HS-5 (cell line): Measurements from ENCODE around the gene GANC.
A peak's percentile ranks its signal among the peaks of the same experiment; 100 is the strongest.
"Not testable (repeated sequence)": the region's sequence is repeated elsewhere in the genome, so short reads cannot be mapped to it uniquely, and the experiment has no call there.

Source experiments
- DNase-seq: peaks from one replicate; pipeline ENCODE4 v3.0.0-alpha.2; 2012; ENCODE audit warnings: low read depth

GANC gene

DNA sequence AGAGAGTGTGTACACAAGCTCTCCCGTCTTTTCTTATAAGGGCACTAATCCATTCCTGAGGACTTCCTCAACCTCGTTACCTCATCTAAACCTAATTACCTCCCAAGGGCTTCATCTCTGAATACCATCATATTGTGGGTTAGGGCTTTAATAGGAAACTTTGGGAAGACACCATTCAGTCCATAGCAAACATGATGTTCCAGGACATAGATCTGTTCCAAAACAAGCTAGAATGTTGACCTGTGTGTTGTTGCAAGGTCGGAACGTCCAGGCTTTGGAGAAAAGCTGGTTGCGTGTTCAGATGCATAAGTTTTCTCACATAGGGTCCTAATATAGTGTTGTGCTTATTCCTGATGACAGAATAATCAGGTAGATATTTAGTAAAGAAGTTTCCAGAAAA, 9.9 kb downstream of the GANC start:
- DNase-seq = no peak

- no peak for DNase-seq
Observed at GRCh38 chr15:42283671-42284070, 10.7 kb downstream of the GANC start.

GRCh38 chr15:42284551-42284950, 11.6 kb downstream of the GANC start:
- DNase-seq = no peak

GRCh38 chr15:42285034-42285433, 12.0 kb downstream of the GANC start:
- no peak for DNase-seq

DNA sequence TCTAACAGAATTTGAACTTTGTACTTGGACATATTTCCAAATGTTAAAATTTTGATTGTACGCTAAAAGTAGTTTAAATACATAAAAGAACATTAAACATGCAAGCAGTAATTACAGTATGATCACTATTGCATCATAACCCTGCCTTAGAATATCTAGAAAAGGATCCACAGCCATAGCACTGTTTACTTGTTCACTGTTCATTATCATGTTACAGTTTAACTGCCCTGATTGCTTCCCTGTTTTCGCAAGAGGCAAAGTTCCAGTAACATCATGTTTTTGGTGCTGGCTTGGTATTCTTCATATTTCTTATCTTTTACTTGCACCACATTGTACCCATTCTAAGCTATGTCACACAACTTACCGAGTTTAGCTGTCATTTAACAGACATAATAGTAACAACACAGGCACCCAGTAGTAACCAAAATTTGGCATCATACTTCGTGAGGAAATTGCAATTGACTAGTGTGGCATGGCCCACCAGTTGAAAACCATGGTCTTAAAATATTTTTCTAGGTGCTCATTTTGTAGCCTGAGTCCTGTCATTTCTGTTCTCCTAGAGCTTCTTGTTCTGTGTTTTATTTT, 13.5 kb downstream of the GANC start:
- DNase-seq = no peak

DNA sequence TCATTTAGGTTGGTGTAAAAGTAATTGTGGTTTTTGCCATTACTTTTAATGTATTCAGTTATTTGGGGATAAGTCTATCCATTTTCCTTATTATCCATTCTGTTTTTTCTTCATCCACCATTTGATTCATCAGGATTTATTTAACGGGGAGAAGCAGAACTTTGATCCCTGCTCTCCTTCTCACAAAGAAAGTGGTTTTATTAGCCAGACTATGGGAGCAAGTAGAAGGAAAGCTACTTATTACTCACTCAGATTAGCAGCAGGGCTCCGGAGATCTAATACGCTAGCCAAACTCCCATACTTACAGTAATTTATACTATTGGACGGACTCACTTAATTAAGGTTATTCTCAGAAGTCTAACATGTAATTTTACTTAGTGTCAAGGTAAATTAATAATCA, 14.9 kb downstream of the GANC start:
- no peak for DNase-seq

GRCh38 chr15:42289166-42289565, 16.2 kb downstream of the GANC start:
- no peak for DNase-seq

DNA sequence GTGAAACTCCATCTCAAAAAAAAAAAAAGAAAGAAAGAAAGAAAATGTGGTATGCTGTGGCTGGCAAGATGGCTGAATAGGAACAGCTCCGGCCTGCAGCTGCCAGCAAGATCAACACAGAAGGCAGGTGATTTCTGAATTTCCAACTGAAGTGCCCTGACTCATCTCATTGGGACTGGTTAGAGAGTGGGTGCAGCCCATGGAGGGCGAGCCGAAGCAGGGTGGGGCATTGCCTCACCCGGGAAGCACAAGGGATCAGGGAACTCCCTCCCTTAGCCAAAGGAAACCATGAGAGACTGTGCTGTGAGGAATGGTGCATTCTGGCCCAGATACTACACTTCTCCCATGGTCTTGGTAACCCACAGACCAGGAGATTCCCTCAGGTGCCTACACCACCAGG, 28.0 kb downstream of the GANC start:
- DNase-seq = not testable (repeated sequence)

GRCh38 chr15:42306681-42307080, 33.7 kb downstream of the GANC start:
- no peak for DNase-seq

DNA sequence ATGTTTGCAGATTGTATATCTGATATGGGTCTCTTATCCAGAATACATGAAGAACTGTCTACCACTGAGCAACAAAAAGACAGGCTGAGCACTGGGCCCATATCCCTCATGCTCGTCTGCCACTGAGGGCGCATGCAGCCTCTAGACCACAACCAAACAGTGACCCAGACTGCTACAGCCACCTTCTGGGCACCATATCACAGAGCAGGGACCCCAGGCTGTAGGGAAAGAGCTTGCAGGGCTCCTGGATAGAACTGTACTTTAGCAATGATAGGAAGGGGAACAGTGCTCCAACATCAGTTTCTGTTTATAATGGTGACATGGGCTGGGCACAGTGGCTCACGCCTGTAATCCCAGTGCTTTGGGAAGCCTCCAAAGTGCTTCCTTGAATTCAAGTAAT, 40.5 kb downstream of the GANC start:
- no peak for DNase-seq

- no peak for DNase-seq
Observed at GRCh38 chr15:42314818-42315217, 41.8 kb downstream of the GANC start.

DNA sequence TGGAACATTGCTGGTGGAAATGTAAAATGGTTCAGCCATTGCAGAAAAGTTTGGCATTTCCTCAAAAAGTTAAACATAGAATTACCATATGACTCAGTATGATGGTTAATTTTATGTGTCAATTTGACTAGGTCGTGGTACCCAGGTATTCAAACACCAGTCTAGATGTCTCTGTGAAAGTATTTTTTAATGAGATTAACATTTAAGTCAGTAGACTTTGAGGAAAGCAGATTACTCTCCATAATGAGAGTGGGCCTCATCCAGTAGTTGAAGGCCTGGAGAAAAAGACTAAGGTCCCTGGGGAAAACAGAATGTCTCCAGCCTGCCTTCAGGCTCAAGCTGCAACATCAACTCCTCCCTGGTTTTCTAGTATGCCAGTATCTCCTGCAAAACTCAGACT, 42.5 kb downstream of the GANC start:
- DNase-seq = no peak

- not testable (repeated sequence) for DNase-seq
Observed at GRCh38 chr15:42316282-42316805, 43.3 kb downstream of the GANC start.

DNA sequence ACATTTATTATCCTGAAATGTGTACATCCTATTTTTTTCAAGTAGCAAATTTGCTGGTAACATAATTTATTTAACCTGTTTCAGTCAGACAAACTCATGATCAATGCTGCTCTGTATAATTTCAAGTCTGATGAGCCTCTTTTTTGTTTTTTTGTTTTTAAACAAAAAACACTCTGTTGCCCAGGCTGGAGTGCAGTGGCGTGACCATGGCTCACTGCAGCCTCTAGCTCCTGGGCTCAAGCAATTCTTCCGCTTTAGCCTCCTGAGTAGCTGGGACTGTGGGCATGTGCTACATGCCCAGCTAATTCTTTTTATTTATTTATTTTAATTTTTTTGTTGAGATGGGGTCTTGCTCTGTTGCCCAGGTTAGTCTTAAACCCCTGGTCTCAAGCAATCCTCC, 46.2 kb downstream of the GANC start:
- DNase-seq = no peak

DNA sequence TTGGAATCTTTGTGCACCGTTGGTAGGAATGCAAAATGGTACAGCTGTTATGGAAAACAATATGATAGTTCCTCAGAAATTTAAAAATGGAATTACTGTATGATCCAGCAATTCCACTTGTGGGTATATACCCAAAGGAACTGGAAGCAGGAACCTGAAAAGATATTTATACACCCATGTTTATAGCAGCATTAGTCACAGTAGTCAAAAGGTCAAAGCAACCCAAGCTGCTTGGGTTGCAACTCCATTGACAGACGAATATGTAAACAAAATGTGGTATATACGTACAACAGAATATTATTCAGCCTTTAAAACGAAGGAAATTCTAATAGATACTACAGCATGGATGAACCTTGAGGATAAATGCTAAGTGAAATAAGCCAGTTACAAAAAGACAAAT, 51.3 kb downstream of the GANC start:
- no peak for DNase-seq

DNA sequence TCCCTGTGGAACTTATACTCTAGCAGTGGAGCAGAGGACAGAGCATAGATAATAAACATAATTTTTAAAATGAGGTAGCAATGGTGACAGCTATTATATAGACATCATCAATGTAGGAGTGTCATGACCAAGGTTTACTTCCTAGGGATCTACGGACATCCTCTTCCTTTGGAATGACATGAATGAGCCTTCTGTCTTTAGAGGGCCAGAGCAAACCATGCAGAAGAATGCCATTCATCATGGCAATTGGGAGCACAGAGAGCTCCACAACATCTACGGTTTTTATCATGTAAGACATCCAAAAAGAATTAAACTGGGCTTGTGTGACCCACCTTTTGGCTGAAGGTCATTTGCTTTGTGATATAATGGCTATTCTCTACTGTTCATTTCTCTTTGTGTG, 56.2 kb downstream of the GANC start:
- no peak for DNase-seq

GRCh38 chr15:42329992-42330391, 57.0 kb downstream of the GANC start:
- DNase-seq = no peak

- DNase-seq = no peak
Observed at GRCh38 chr15:42331235-42331634, 58.2 kb downstream of the GANC start.

- DNase-seq = peak; percentile 77
Observed at GRCh38 chr15:42332331-42332730, 59.3 kb downstream of the GANC start.

- no peak for DNase-seq
Observed at GRCh38 chr15:42335074-42335473, 62.1 kb downstream of the GANC start.

- DNase-seq = not testable (repeated sequence)
Observed at GRCh38 chr15:42336650-42337049, 63.6 kb downstream of the GANC start.

GRCh38 chr15:42337104-42337503, 64.1 kb downstream of the GANC start:
- not testable (repeated sequence) for DNase-seq

- DNase-seq = no peak
Observed at GRCh38 chr15:42338500-42338899, 65.5 kb downstream of the GANC start.

DNA sequence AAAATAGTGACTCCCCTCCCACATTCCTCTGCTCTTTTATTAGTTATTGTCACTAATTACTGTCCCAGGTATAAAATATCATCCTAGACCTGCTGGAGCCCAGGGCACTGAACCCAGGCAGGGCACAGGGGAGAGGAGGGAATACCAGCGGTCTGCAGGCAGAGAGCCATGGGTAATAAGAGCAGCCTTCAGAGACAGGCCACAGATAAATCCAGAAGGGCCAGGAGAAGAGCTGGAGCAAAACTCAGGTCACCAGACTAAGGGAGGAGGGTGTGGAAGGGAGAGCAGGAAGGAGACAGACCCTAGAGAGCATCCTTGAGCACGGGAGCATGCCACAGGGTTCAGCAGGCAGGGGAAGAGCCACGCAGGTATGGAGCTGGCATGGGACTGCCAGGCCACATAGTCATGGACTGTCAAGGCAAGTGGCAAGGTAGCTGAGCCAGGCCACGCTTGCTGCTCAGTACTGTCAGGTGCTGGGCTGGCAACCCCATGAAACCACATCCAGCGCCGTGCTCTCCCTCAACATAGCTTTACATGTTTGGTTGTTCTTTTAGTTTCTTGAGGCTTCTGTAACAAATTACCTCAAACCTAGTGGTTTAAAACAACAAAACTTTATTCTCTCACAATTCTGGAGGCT, 70.7 kb downstream of the GANC start:
- DNase-seq = no peak
